GM06990 (cell line): ENCODE measurements around the gene SLC9B1.
A peak's percentile ranks its signal among the peaks of the same experiment; 100 is the strongest.
"Not testable (repeated sequence)": the region's sequence is repeated elsewhere in the genome, so short reads cannot be mapped to it uniquely, and the experiment has no call there.

ENCODE experiments used
- DNase-seq: peaks from one replicate; pipeline ENCODE4 v3.0.0-alpha.2; 2011; ENCODE audit not compliant: insufficient read length; ENCODE audit errors: extremely low read depth
- H3K27me3 ChIP-seq: replicated peaks from 2 replicates; pipeline ENCODE4 v1.6.0; 2011; ENCODE audit warnings: low read length; ENCODE audit not compliant: control insufficient read depth, insufficient read depth
- H3K36me3 ChIP-seq: 2 replicates; pipeline ENCODE4 v1.5.1; 2011; ENCODE audit warnings: low read length; ENCODE audit not compliant: control insufficient read depth, insufficient read depth
- H3K4me3 ChIP-seq: replicated peaks from 2 replicates; pipeline ENCODE4 v1.5.1; 2011; ENCODE audit warnings: low read depth, mild to moderate bottlenecking, control low read depth, low read length
- CTCF ChIP-seq: IDR thresholded peaks from 2 replicates; pipeline ENCODE4 v1.5.1; 2011; ENCODE audit warnings: low read length, control low read depth, mild to moderate bottlenecking, inconsistent platforms; ENCODE audit not compliant: insufficient read depth, poor library complexity, severe bottlenecking

SLC9B1 gene

GRCh38 chr4:103008875-103009729 is 10.4 kb downstream of the SLC9B1 start:
- Histone ChIP-seq H3K4me3 (no peak overlapping the region), H3K36me3 (no peaks in the 10 kb centered on the region), H3K27me3 (no peaks in the 10 kb centered on the region)
- DNase-seq, result peak; percentile 36
- TF ChIP-seq CTCF, result peak; percentile 50

GRCh38 chr4:103002551-103002950 is 17.0 kb downstream of the SLC9B1 start:
- TF ChIP-seq CTCF, result no peak
- no peaks in the 10 kb centered on the region for H3K36me3 ChIP-seq
- no peak overlapping the region for H3K4me3 ChIP-seq
- no peaks in the 10 kb centered on the region for H3K27me3 ChIP-seq
- no peak for DNase-seq

- no peaks in the 10 kb centered on the region for H3K27me3 ChIP-seq
- no peak for DNase-seq
- no peak for TF ChIP-seq CTCF
- no peaks in the 10 kb centered on the region for H3K36me3 ChIP-seq
- H3K4me3 ChIP-seq, result no peak overlapping the region
Measured at GRCh38 chr4:102994803-102995202, 24.7 kb downstream of the SLC9B1 start.

GRCh38 chr4:102993985-102994384 is 25.5 kb downstream of the SLC9B1 start:
- DNase-seq, H3K4me3 ChIP-seq, H3K27me3 ChIP-seq, H3K36me3 ChIP-seq: not testable (repeated sequence)

- no peak for TF ChIP-seq CTCF
- no peaks in the 10 kb centered on the region for H3K27me3 ChIP-seq
- DNase-seq, result no peak
- H3K4me3 ChIP-seq, result 0 out of 2 replicates have a peak overlapping the region, but pooled peaks have one; percentile 6
- H3K36me3 ChIP-seq, result no peaks in the 10 kb centered on the region
Measured at GRCh38 chr4:102988429-102989020, 31.0 kb downstream of the SLC9B1 start.

- H3K27me3 ChIP-seq, result no peaks in the 10 kb centered on the region
- no peak for TF ChIP-seq CTCF
- no peak for DNase-seq
- no peak overlapping the region for H3K4me3 ChIP-seq
- no peaks in the 10 kb centered on the region for H3K36me3 ChIP-seq
Measured at GRCh38 chr4:102981005-102981404, 38.5 kb downstream of the SLC9B1 start.

- H3K4me3 ChIP-seq, H3K36me3 ChIP-seq, DNase-seq, H3K27me3 ChIP-seq: not testable (repeated sequence)
Measured at GRCh38 chr4:102961813-102962212, 57.7 kb downstream of the SLC9B1 start.
